Dendritic cell treated with granulocyte-macrophage colony-stimulating factor and Interleukin-4, amounts not matched to agents 40 ng/mL and 50 ng/mL, for 4 days (primary cell): ENCODE results near the gene SREBF2.
"Not testable (repeated sequence)": the region's sequence is repeated elsewhere in the genome, so short reads cannot be mapped to it uniquely, and the experiment has no call there.

Source experiments
- H3K27ac Mint-ChIP-seq: one replicate; pipeline ENCODE4 v1.8.0; 2022; ENCODE audit warnings: mild to moderate bottlenecking, mixed read lengths
- H3K27me3 Mint-ChIP-seq: one replicate; pipeline ENCODE4 v1.8.0; 2022; ENCODE audit warnings: mild to moderate bottlenecking, mixed read lengths
- H3K36me3 Mint-ChIP-seq: one replicate; pipeline ENCODE4 v1.8.0; 2022; ENCODE audit warnings: low read depth, mixed read lengths
- H3K4me1 Mint-ChIP-seq: one replicate; pipeline ENCODE4 v1.8.0; 2022; ENCODE audit warnings: low read depth, mixed read lengths
- H3K4me3 Mint-ChIP-seq: one replicate; pipeline ENCODE4 v1.8.0; 2022; ENCODE audit warnings: mild to moderate bottlenecking, moderate library complexity, mixed read lengths
- H3K9me3 Mint-ChIP-seq: one replicate; pipeline ENCODE4 v1.8.0; 2022; ENCODE audit warnings: mixed read lengths
- intact Hi-C: fragments of 100-400 bp; cut with micrococcal nuclease; formaldehyde crosslinking; loops from one replicate; pipeline ENCODE4 v1.15.0; 2022

SREBF2 gene

GRCh38 chr22:41946629-41947423 lies 113.9 kb downstream of the SREBF2 start, which contains the start of gene CENPM:
CENPM (minus strand) TSS chr22:41947152; CDS start chr22:41947076, 76 bp downstream.
- Mint-ChIP-seq H3K36me3 (no peaks in the 10 kb centered on the region), H3K27ac (peak within 1 kb of the TSS; percentile 68), H3K9me3 (no peaks in the 10 kb centered on the region), H3K4me1 (peaks cover 25% of the 10 kb centered on the region), H3K27me3 (peaks cover 14% of the 10 kb centered on the region), H3K4me3 (peak within 1 kb of the TSS; percentile 81)
- intact Hi-C loops, result no loop called here

GRCh38 chr22:41947424-41948080 lies 114.6 kb downstream of the SREBF2 start:
- peak overlapping the region; percentile 81 for H3K4me3 Mint-ChIP-seq
- peaks cover 14% of the 10 kb centered on the region for H3K27me3 Mint-ChIP-seq
- peak overlapping the region; percentile 68 for H3K27ac Mint-ChIP-seq
- intact Hi-C loops, result no loop called here
- H3K9me3 Mint-ChIP-seq, result no peaks in the 10 kb centered on the region
- H3K4me1 Mint-ChIP-seq, result peaks cover 25% of the 10 kb centered on the region
- H3K36me3 Mint-ChIP-seq, result no peaks in the 10 kb centered on the region

GRCh38 chr22:41948142-41948541 lies 115.2 kb downstream of the SREBF2 start:
- peaks cover 14% of the 10 kb centered on the region for H3K27me3 Mint-ChIP-seq
- no peak overlapping the region for H3K4me3 Mint-ChIP-seq
- H3K9me3 Mint-ChIP-seq, result no peaks in the 10 kb centered on the region
- intact Hi-C loops, result no loop called here
- H3K4me1 Mint-ChIP-seq, result peaks cover 25% of the 10 kb centered on the region
- H3K27ac Mint-ChIP-seq, result no peak overlapping the region
- no peaks in the 10 kb centered on the region for H3K36me3 Mint-ChIP-seq

GRCh38 chr22:41948928-41949296 lies 116.0 kb downstream of the SREBF2 start:
- H3K36me3 Mint-ChIP-seq, H3K4me3 Mint-ChIP-seq, intact Hi-C loops, H3K9me3 Mint-ChIP-seq: not testable (repeated sequence)
- Mint-ChIP-seq H3K27me3 (peaks cover 14% of the 10 kb centered on the region), H3K27ac (peak overlapping the region; percentile 10), H3K4me1 (peaks cover 17% of the 10 kb centered on the region)

- Mint-ChIP-seq H3K27ac (peak overlapping the region; percentile 10), H3K36me3 (no peaks in the 10 kb centered on the region), H3K4me1 (peaks cover 15% of the 10 kb centered on the region), H3K27me3 (peaks cover 14% of the 10 kb centered on the region), H3K9me3 (no peaks in the 10 kb centered on the region), H3K4me3 (no peak overlapping the region)
- intact Hi-C loops, result no loop called here
These were observed 116.5 kb downstream of the SREBF2 start for GRCh38 chr22:41949297-41949965.

GRCh38 chr22:41951898-41952474 lies 119.1 kb downstream of the SREBF2 start, which contains the start of gene SMIM45:
SMIM45 (plus strand) TSS chr22:41952150.
- Mint-ChIP-seq H3K27me3 (peaks cover 7% of the 10 kb centered on the region), H3K4me1 (peaks cover 5% of the 10 kb centered on the region), H3K27ac (no peak within 1 kb of the TSS), H3K36me3 (no peaks in the 10 kb centered on the region), H3K9me3 (no peaks in the 10 kb centered on the region), H3K4me3 (no peak within 1 kb of the TSS)
- intact Hi-C loops, result no loop called here

- Mint-ChIP-seq H3K36me3 (no peaks in the 10 kb centered on the region), H3K27me3 (peaks cover 10% of the 10 kb centered on the region), H3K4me3 (no peak overlapping the region), H3K27ac (no peak overlapping the region), H3K4me1 (peaks cover 5% of the 10 kb centered on the region), H3K9me3 (no peaks in the 10 kb centered on the region)
- intact Hi-C loops, result no loop called here
These were observed 119.8 kb downstream of the SREBF2 start for GRCh38 chr22:41952713-41953112.
